HG03439 (cell line): Measurements from ENCODE around the gene ZXDC.

ENCODE experiments used
- ATAC-seq: cut with Tn5 transposase; IDR thresholded peaks from one replicate; pipeline ENCODE4 v1.9.1; 2021; ENCODE audit warnings: mild to moderate bottlenecking, moderate library complexity; ENCODE audit not compliant: unreplicated experiment

Gene ZXDC

GRCh38 chr3:126476166-126477060, 722 bp upstream of the ZXDC start:
- ATAC-seq = peak; percentile 25

GRCh38 chr3:126474498-126475412, 936 bp downstream of the ZXDC start:
- ATAC-seq = peak; percentile 29

GRCh38 chr3:126473292-126474168, 2.2 kb downstream of the ZXDC start:
- ATAC-seq = no peak

- ATAC-seq = no peak
Observed at GRCh38 chr3:126472277-126473006, 3.2 kb downstream of the ZXDC start.

GRCh38 chr3:126469479-126469878, 6.2 kb downstream of the ZXDC start:
- no peak for ATAC-seq

- no peak for ATAC-seq
Observed at GRCh38 chr3:126468028-126468891, 7.4 kb downstream of the ZXDC start.

- ATAC-seq = no peak
Observed at GRCh38 chr3:126467611-126467955, 8.1 kb downstream of the ZXDC start.

GRCh38 chr3:126466886-126467610, 8.6 kb downstream of the ZXDC start:
- ATAC-seq = no peak

GRCh38 chr3:126465928-126466544, 9.7 kb downstream of the ZXDC start:
- ATAC-seq = no peak

- ATAC-seq = no peak
Observed at GRCh38 chr3:126464997-126465396, 10.7 kb downstream of the ZXDC start.

- ATAC-seq = no peak
Observed at GRCh38 chr3:126464494-126464893, 11.2 kb downstream of the ZXDC start.

GRCh38 chr3:126464093-126464492, 11.6 kb downstream of the ZXDC start:
- no peak for ATAC-seq

- ATAC-seq = no peak
Observed at GRCh38 chr3:126463521-126463920, 12.2 kb downstream of the ZXDC start.

GRCh38 chr3:126461450-126462070, 14.1 kb downstream of the ZXDC start:
- ATAC-seq = no peak

- no peak for ATAC-seq
Observed at GRCh38 chr3:126460381-126460780, 15.3 kb downstream of the ZXDC start.

- ATAC-seq = no peak
Observed at GRCh38 chr3:126459763-126460127, 15.9 kb downstream of the ZXDC start.

- ATAC-seq = no peak
Observed at GRCh38 chr3:126459111-126459762, 16.5 kb downstream of the ZXDC start.
